ENCODE data around the gene UBL4A. TPM values are rescaled to one million over a fixed set of nuclear protein-coding genes. Genes with fewer than 3 reads are reported as not detected.

The UBL4A gene
- total RNA-seq, 1 experiment from 2014 or later = 37.4 TPM

DNA sequence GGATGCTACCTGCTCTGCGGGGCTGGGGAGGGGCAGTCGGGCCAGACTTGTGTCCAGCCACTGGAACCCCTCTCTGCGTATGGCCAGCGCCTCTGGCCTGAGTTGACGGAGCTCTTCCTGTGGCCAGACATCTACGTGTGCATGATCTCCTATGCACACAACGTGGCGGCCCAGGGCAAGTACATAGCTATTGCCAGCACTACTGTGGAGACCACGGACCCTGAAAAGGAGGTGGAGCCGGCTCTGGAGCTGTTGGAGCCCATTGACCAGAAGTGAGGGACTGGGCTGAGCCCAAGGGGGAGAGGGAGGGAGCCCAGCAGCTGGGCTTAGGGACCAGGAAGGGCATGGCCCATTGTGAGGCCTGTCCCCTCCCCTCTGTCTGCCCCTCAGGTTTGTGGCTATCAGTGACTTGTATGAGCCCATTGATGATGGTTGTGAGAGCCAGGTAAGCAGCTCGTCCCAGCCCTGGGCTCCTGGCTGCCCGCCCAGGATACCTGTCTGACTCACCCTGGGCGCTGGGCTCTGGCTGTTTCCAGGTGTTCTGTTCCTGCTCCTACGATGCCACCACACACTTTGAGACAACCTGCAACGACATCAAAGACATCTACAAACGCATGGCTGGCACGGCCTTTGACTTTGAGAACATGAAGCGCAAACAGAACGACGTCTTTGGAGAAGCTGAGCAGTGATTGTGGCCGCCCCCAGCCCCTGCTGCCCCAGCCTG lies 44.3 kb downstream of the UBL4A start:
- peaks cover 37% of the 10 kb centered on the region for H3K79me2 ChIP-seq (ENCODE audit: insufficient read depth, low read length)
- ATAC-seq (no peak), DNase-seq (ENCODE audit: low read depth, low spot score) (no peak)
- H3K27ac ChIP-seq (ENCODE audit: low read depth, low read length) = no peak overlapping the region
- TF ChIP-seq SRF (IDR thresholded peaks at IDR 0.05; ENCODE audit: low read depth) (no peak), CEBPB (IDR thresholded peaks at IDR 0.05; ENCODE audit: low read depth) (no peak), SIN3A (IDR thresholded peaks at IDR 0.05; ENCODE audit: low read depth) (no peak), SP1 (IDR thresholded peaks at IDR 0.05; ENCODE audit: low read depth) (no peak), JUND (IDR thresholded peaks at IDR 0.05) (no peak), EZH2phosphoT487 (IDR thresholded peaks at IDR 0.05; ENCODE audit: borderline replicate concordance) (no peak), CBX3 (IDR thresholded peaks at IDR 0.05; ENCODE audit: low read depth) (no peak), EZH2 (IDR thresholded peaks at IDR 0.05) (no peak), POLR2AphosphoS5 (IDR thresholded peaks at IDR 0.05; ENCODE audit: low read depth, low read length) (no peak)
- TF ChIP-seq, protein P1, sequence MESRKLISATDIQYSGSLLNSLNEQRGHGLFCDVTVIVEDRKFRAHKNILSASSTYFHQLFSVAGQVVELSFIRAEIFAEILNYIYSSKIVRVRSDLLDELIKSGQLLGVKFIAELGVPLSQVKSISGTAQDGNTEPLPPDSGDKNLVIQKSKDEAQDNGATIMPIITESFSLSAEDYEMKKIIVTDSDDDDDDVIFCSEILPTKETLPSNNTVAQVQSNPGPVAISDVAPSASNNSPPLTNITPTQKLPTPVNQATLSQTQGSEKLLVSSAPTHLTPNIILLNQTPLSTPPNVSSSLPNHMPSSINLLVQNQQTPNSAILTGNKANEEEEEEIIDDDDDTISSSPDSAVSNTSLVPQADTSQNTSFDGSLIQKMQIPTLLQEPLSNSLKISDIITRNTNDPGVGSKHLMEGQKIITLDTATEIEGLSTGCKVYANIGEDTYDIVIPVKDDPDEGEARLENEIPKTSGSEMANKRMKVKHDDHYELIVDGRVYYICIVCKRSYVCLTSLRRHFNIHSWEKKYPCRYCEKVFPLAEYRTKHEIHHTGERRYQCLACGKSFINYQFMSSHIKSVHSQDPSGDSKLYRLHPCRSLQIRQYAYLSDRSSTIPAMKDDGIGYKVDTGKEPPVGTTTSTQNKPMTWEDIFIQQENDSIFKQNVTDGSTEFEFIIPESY (IDR thresholded peaks at IDR 0.05; ENCODE audit: extremely low read depth, insufficient replicate concordance, low read length) = no peak
- TF ChIP-seq, protein P2, sequence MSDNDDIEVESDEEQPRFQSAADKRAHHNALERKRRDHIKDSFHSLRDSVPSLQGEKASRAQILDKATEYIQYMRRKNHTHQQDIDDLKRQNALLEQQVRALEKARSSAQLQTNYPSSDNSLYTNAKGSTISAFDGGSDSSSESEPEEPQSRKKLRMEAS (IDR thresholded peaks at IDR 0.05) = no peak
- no peaks in the 10 kb centered on the region for H3K9me2 ChIP-seq (ENCODE audit: insufficient read depth)
- H3K9ac ChIP-seq (ENCODE audit: low read length) = no peak overlapping the region
- H3K9me3 ChIP-seq (ENCODE audit: control insufficient read depth in 1 of 2, insufficient read depth in 1 of 2, low read depth in 1 of 2, low read length in 2 of 2) = no peaks in the 10 kb centered on the region
- intact Hi-C loops (cut with micrococcal nuclease) = loop anchor here (5.0 kb wide), 1 partner anchor 35 kb away; the partner anchor contains the start of gene LAGE3
- H4K20me1 ChIP-seq (ENCODE audit: insufficient read depth) = no peaks in the 10 kb centered on the region
- H3K4me2 ChIP-seq (ENCODE audit: low read length) = no peak overlapping the region
- ChIA-PET RAD21 (ENCODE audit: low non-redundant PET in 1 of 2, low total read pairs in 2 of 2, uncharacterized antibody in 2 of 2, unreplicated experiment in 2 of 2) (no interaction called here), POLR2A (no interaction called here), CTCF (no interaction called here)
- BruUV-seq (replicated peaks) = no TSS peak
- no peak overlapping the region for H2AFZ ChIP-seq (ENCODE audit: low read depth, low read length, poor library complexity, severe bottlenecking)
- no peaks in the 10 kb centered on the region for H3K27me3 ChIP-seq (ENCODE audit: insufficient read depth, low read length)
- H3K4me3 ChIP-seq (replicated peaks in 1 of 2; ENCODE audit: low read depth in 1 of 2, low read length in 2 of 2) = no peak overlapping the region
- H3K4me1 ChIP-seq (ENCODE audit: control insufficient read depth in 1 of 2, insufficient read depth in 2 of 2, low read length in 2 of 2) = peaks cover 6 to 26% of the 10 kb centered on the region in 2 experiments; a peak in 3 of 4 replicates
- no peaks in the 10 kb centered on the region; a peak in 1 of 4 replicates for H3K36me3 ChIP-seq (ENCODE audit: control insufficient read depth in 1 of 2, insufficient read depth in 2 of 2, low read length in 2 of 2)
